Spleen (tissue), 11 donors: ENCODE data around the gene EPHA2. TPM values are rescaled to one million over a fixed set of nuclear protein-coding genes. Genes with fewer than 3 reads are reported as not detected.
"Not testable (repeated sequence)": the region's sequence is repeated elsewhere in the genome, so short reads cannot be mapped to it uniquely, and the experiment has no call there.

Experiments used
- DNase-seq: peaks from one replicate; pipeline ENCODE4 v3.0.0-alpha.2; 2020
- H3K27ac ChIP-seq, 8 donors: fragments of 200-600 bp; sonication (generic) in 7 of 8; 1 replicate in 4 of 8; 2 replicates in 4 of 8; pipeline versions ENCODE4 v1.5.0 to v1.8.0; 2016 to 2021; ENCODE audit warnings: inconsistent platforms in 4 of 8, mild to moderate bottlenecking in 4 of 8, moderate library complexity in 1 of 8
- H3K27me3 ChIP-seq, 7 donors: fragments of 200-600 bp; sonication (generic) in 6 of 7; replicated peaks in 1 of 7; 1 replicate in 4 of 7; 2 replicates in 3 of 7; pipeline versions ENCODE4 v1.5.0 to v1.8.0; 2016 to 2021; ENCODE audit warnings: inconsistent platforms in 3 of 7, mild to moderate bottlenecking in 1 of 7
- H3K36me3 ChIP-seq, 6 donors: fragments of 200-600 bp; sonication (generic) in 5 of 6; 1 replicate in 4 of 6; 2 replicates in 2 of 6; pipeline versions ENCODE4 v1.5.0 to v1.8.0; 2016 to 2021; ENCODE audit warnings: inconsistent platforms in 2 of 6
- H3K4me1 ChIP-seq, 6 donors: fragments of 200-600 bp; sonication (generic) in 5 of 6; 1 replicate in 3 of 6; 2 replicates in 3 of 6; pipeline versions ENCODE4 v1.5.0 to v1.8.0; 2016 to 2021; ENCODE audit warnings: inconsistent platforms in 3 of 6
- H3K4me3 ChIP-seq, 8 donors: fragments of 200-600 bp; sonication (generic) in 7 of 8; 1 replicate in 4 of 8; 2 replicates in 4 of 8; pipeline versions ENCODE4 v1.5.0 to v1.8.0; 2016 to 2021; ENCODE audit warnings: inconsistent platforms in 4 of 8, mild to moderate bottlenecking in 4 of 8, moderate library complexity in 2 of 8
- H3K9me3 ChIP-seq, 8 donors: fragments of 200-600 bp; sonication (generic) in 7 of 8; 1 replicate in 4 of 8; 2 replicates in 4 of 8; pipeline versions ENCODE4 v1.5.0 to v1.8.0; 2016 to 2021; ENCODE audit warnings: inconsistent platforms in 4 of 8
- POLR2A ChIP-seq, 3 donors: fragments of 450-650 bp; IDR thresholded peaks; one replicate each; pipeline ENCODE4 v1.5.1; 2017; ENCODE audit warnings: antibody characterized with exemption in 3 of 3, mild to moderate bottlenecking in 1 of 3
- POLR2AphosphoS5 ChIP-seq, 3 donors: sonication (generic); formaldehyde crosslinking; IDR thresholded peaks; one replicate each; pipeline ENCODE4 v1.5.1; 2017; ENCODE audit warnings: antibody characterized with exemption in 3 of 3
- WGBS, 5 donors: extraction: QIAGEN DNeasy Blood & Tissue Kit in 3 of 5; methylation state at CpG; one replicate each; pipeline versions ENCODE4 v1.1.5 to v1.1.7; 2013 to 2018; 5-methylcytosine and 5-hydroxymethylcytosine counted together
- intact Hi-C: fragments of 100-400 bp; cut with DNase I; formaldehyde crosslinking; loops from one replicate; pipeline ENCODE4 v1.15.0; 2023; ENCODE audit warnings: low total_unique reads
- polyA plus RNA-seq, 3 donors: library from polyadenylated mRNA; stranded (reverse); fragments of 200-250 nt; gene quantifications; one replicate each; pipeline ENCODE4 v1.2.1, GENCODE V29; 2013
- total RNA-seq, 7 donors: library from RNA; depleted of rRNA in 3 of 7; stranded (reverse); fragments of >200 nt in 3 of 7; fragmentation: NEBNext Ultra II Directional in 4 of 7; extraction: Animal tissue kit (Norgen Biotek cat#: 25700) in 4 of 7; gene quantifications; one replicate each; pipeline versions ENCODE4 v1.1.0 to v1.2.1, GENCODE V29; 2016 to 2021
- TF ChIP-seq, protein P1 (sequence below), 11 experiments: fragments of 200-600 bp in 7 of 11; fragments of 450-650 bp in 4 of 11; sonication (generic) in 4 of 11; IDR thresholded peaks in 8 of 11; conservative IDR thresholded peaks in 3 of 11; 1 replicate in 7 of 11; 2 replicates in 4 of 11; pipeline versions ENCODE4 v1.4.0 to v1.8.0; 2016 to 2021; ENCODE audit warnings: antibody characterized with exemption in 11 of 11, inconsistent platforms in 4 of 11, mild to moderate bottlenecking in 1 of 11
- donor health status: healthy with polysubstance abuse.
- donor health status: DM: no; HTN: no; CAD: no; lungs with moderate emphysema.
- donor health status: DM: no; HTN: no; CAD: no.
- donor health status: Bipolar disorder and iron deficiency.
- donor health status: healthy.
- donor health status: DM: no; HTN: no; CAD: no.
- donor health status: DM: yes; HTN: yes; CAD: no.

Gene EPHA2
- total and polyA plus RNA-seq, 10 donors: 2.0 to 35.7 (median 14.8) TPM

DNA sequence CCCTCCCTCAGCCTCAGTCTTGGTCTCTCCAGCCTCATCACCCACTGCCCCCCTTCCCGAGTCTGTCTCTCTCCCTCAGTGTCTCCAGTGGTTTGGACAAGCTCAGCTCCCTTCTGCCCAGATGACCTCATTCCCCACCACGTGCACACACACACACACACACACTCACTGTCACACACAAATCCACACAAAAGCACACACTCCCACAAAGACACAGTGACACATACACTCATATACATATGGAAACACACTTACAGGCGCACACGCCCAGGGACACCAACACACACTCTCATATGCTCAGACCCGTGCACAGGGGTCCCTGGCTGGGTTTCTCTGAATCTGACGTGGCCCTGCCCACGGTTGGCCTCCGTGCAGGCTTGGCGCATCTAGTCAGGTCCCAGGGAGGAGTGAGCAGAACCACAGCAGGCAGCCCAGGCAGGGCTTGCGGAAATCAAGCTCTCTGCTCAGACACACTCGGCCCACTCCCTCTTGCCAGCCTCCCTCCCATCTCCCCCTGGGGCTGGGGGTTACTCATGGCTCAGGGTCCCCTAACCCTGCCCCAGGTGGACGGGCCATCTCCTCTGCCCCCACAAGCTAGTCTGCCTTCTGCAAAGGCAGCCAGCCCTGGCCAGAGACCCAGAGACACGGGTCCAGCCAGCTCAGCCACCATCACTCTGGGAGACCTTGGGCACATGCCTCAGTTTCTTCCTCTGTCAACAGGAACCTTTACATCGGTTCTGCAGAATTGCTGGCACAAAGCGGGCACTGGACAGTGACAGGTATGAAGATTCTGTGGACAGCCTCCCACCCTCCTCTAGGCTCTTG lies 43.9 kb downstream of the EPHA2 start:
- H3K4me3 ChIP-seq: no peak overlapping the region
- no peak overlapping the region for H3K27ac ChIP-seq
- peaks cover 0 to 17% (median 5%) of the 10 kb centered on the region in 6 donors for H3K4me1 ChIP-seq
- 71 to 87% (median 79%) methylated on average over 15 of the region's 15 CpGs for WGBS, 5 donors
- no peaks in the 10 kb centered on the region for H3K36me3 ChIP-seq
- intact Hi-C loops: no loop called here
- peaks cover 0 to 27% (median 22%) of the 10 kb centered on the region in 8 donors for H3K9me3 ChIP-seq
- TF ChIP-seq POLR2AphosphoS5 (IDR thresholded peaks at IDR 0.05) (no peak), POLR2A (IDR thresholded peaks at IDR 0.05) (no peak)
- TF ChIP-seq, protein P1, sequence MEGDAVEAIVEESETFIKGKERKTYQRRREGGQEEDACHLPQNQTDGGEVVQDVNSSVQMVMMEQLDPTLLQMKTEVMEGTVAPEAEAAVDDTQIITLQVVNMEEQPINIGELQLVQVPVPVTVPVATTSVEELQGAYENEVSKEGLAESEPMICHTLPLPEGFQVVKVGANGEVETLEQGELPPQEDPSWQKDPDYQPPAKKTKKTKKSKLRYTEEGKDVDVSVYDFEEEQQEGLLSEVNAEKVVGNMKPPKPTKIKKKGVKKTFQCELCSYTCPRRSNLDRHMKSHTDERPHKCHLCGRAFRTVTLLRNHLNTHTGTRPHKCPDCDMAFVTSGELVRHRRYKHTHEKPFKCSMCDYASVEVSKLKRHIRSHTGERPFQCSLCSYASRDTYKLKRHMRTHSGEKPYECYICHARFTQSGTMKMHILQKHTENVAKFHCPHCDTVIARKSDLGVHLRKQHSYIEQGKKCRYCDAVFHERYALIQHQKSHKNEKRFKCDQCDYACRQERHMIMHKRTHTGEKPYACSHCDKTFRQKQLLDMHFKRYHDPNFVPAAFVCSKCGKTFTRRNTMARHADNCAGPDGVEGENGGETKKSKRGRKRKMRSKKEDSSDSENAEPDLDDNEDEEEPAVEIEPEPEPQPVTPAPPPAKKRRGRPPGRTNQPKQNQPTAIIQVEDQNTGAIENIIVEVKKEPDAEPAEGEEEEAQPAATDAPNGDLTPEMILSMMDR (IDR thresholded peaks at IDR 0.05 in 8 of 11, conservative IDR thresholded peaks at IDR 0.05 in 3 of 11): no peak
- DNase-seq: peak; percentile 63
- peaks cover 0 to 20% (median 0%) of the 10 kb centered on the region in 7 donors for H3K27me3 ChIP-seq

DNA sequence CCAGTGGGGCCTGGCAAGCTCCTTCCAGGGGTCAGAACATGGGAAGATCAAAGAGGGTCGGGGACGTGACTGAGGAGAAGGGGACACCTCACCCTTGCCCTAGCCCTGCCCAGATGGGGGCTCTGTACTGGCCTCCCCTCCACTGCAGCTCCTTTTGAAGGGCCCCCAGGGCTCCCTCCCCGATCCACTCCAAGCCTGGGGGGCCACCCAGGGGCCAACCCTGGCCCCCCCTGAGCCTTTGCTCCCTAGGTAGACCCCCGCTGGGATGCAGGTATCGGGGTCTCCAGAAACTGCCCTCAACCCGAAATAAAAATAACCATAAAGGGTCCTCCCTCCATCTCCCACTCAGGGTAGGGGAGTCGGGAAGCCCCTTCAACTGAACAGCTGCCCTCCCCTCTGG lies 45.0 kb downstream of the EPHA2 start:
- Histone ChIP-seq H3K36me3 (no peaks in the 10 kb centered on the region), H3K4me1 (peaks cover 0 to 23% (median 5%) of the 10 kb centered on the region in 6 donors), H3K9me3 (peaks cover 0 to 27% (median 22%) of the 10 kb centered on the region in 8 donors), H3K4me3 (no peak overlapping the region), H3K27me3 (peaks cover 0 to 20% (median 0%) of the 10 kb centered on the region in 7 donors), H3K27ac (no peak overlapping the region)
- 81 to 97% (median 88%) methylated on average over 6 to 7 of the region's 7 CpGs for WGBS, 5 donors
- TF ChIP-seq, protein P1 (IDR thresholded peaks at IDR 0.05 in 8 of 11, conservative IDR thresholded peaks at IDR 0.05 in 3 of 11): no peak
- TF ChIP-seq POLR2A (IDR thresholded peaks at IDR 0.05): no peak
- no peak for TF ChIP-seq POLR2AphosphoS5 (IDR thresholded peaks at IDR 0.05)
- intact Hi-C loops: no loop called here
- peak; percentile 16 for DNase-seq

DNA sequence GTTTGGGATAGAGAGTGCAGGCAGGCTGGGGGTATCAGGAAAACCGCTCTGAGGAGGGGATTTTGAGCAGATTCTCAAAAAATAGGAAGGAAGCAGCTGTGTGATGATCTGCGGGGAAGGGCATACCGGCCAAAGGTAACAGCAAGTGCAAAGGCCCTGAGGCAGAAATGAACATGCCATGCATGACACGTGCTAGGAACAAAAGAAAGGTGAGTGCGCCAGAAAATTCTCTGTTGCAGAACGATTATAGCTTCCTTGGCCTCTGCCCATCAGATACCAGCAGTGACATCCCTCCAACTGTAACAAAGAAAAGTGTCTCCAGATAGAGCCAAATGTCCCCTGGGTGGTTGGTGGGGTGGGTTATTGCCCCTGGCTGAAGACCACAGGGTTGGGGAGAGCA lies 45.4 kb downstream of the EPHA2 start:
- H3K9me3 ChIP-seq: peaks cover 0 to 27% (median 22%) of the 10 kb centered on the region in 8 donors
- no peaks in the 10 kb centered on the region for H3K36me3 ChIP-seq
- no peak for DNase-seq
- 80 to 89% (median 85%) methylated on average over 6 of the region's 6 CpGs for WGBS, 5 donors
- H3K4me3 ChIP-seq: no peak overlapping the region
- no peak for TF ChIP-seq POLR2A (IDR thresholded peaks at IDR 0.05)
- TF ChIP-seq POLR2AphosphoS5 (IDR thresholded peaks at IDR 0.05): no peak
- TF ChIP-seq, protein P1 (IDR thresholded peaks at IDR 0.05 in 8 of 11, conservative IDR thresholded peaks at IDR 0.05 in 3 of 11): no peak
- peaks cover 0 to 20% (median 0%) of the 10 kb centered on the region in 7 donors for H3K27me3 ChIP-seq
- intact Hi-C loops: no loop called here
- H3K27ac ChIP-seq: no peak overlapping the region
- peaks cover 0 to 23% (median 5%) of the 10 kb centered on the region in 6 donors for H3K4me1 ChIP-seq

DNA sequence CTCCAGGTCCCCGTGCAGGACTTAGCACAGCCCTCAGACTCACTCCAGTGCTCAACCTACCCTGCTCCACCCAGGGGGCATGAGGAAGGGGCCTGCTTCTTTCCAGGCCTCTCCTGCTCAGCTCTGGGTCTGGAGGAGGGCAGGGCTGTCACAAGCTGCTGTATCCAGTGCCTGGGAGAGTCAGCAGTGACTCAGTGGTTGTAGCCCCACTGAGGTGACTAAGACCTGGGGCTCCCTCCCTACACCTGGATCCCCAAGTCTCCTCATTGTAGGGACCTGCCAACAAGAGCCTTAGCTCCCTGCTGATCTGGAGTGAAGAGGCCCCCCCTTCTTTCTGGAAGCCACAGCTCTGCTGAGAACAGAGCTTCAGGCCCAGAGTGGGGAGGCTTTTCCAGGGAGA lies 46.3 kb downstream of the EPHA2 start:
- intact Hi-C loops: no loop called here
- WGBS, 5 donors: 33 to 90% (median 77%) methylated on average over 1 of the region's 1 CpG; no CpG with 5 or more reads in 1 of the 5 donors
- no peaks in the 10 kb centered on the region for H3K36me3 ChIP-seq
- peaks cover 0 to 20% (median 0%) of the 10 kb centered on the region in 7 donors for H3K27me3 ChIP-seq
- peaks cover 0 to 27% (median 22%) of the 10 kb centered on the region in 8 donors for H3K9me3 ChIP-seq
- no peak overlapping the region for H3K27ac ChIP-seq
- DNase-seq: no peak
- H3K4me3 ChIP-seq: no peak overlapping the region
- TF ChIP-seq, protein P1 (IDR thresholded peaks at IDR 0.05 in 8 of 11, conservative IDR thresholded peaks at IDR 0.05 in 3 of 11): no peak
- no peak for TF ChIP-seq POLR2AphosphoS5 (IDR thresholded peaks at IDR 0.05)
- no peak for TF ChIP-seq POLR2A (IDR thresholded peaks at IDR 0.05)
- peaks cover 0 to 23% (median 5%) of the 10 kb centered on the region in 6 donors for H3K4me1 ChIP-seq

DNA sequence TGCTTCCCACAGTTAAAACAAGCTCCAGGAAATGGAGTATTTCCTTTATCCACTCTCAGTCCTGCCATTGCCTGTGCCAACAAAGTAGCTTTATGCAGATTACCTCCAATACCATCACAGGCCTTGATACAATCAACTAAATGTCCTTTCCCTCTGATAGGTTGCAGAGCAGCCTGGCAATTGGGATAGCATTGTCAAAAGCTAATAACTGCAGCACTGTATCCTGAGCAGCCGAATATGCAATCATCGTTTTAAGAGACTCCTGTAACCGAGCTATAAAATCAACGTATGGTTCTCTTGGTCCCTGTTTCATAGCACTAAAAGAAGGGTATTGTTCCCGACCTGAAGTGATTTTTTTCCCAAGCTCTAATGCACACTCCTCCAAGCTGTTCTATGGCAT lies 48.8 kb downstream of the EPHA2 start:
- H3K27ac ChIP-seq: peak overlapping the region in 1 of 8 donors; percentile 4
- WGBS, 5 donors: 51 to 69% (median 60%) methylated on average over 5 of the region's 5 CpGs
- H3K27me3 ChIP-seq, DNase-seq, H3K36me3 ChIP-seq, H3K4me3 ChIP-seq, intact Hi-C loops: not testable (repeated sequence)
- H3K9me3 ChIP-seq: peaks cover 0 to 40% (median 24%) of the 10 kb centered on the region in 8 donors
- peaks cover 0 to 11% (median 0%) of the 10 kb centered on the region in 6 donors for H3K4me1 ChIP-seq
